ENCODE measurements around the gene CKMT2.

CKMT2 gene

DNA sequence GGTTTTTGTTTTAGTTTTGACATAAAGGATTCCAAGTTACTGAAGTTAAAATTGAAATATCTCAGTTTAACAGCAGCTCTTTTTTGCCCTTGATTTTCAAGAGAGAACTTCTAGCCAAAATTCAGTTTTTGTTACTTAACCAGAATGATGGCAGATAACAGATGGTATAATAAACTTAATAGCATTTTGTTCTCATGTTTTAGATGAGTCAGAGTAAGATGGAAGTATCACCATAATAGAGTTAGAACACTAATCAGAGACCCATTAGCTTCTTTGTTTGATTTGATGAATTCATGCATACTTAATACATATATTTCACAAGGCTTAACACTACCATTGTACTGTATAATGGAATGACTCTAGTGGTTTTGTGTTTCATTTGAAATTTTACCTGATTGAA lies 80.2 kb downstream of the CKMT2 start:
- no peak for DNase-seq

DNA sequence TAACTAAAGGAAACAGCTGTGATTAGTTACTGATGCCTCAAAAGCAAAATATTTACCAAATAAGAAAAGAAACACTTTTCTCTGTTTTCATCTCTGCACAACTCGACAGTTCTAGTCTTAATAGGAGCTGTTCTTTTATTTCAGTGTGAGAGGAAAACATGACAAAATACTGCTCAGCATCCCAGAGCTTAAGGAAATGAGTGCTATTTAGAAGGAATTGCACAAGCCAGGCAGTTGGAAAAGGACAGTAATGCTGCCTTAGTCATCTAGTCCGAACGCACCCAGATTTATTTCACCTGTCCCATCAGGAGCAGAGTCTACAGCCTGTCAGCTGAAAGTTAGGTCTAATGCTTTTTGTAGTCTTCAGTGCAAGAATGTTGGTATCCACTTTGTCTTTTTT lies 80.6 kb downstream of the CKMT2 start:
- no peak for DNase-seq

DNA sequence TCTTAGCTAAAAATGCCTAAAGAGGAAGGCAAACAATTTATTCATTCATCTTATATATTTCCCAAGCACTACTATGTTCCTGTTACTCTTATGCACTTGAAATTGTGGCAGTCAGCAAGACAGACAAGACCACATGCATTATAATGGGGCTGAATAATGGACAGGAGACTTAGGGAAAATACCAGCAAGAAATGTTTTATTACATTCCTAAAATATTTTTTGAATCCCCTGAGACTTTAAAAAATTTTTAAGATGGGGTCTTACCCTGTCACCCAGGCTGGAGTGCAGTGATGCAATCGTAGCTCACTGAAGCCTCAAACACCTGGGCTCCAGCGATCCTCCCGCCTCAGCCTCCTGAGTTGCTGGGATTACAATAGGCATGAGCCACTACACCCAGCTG lies 81.5 kb downstream of the CKMT2 start:
- no peak for DNase-seq

DNA sequence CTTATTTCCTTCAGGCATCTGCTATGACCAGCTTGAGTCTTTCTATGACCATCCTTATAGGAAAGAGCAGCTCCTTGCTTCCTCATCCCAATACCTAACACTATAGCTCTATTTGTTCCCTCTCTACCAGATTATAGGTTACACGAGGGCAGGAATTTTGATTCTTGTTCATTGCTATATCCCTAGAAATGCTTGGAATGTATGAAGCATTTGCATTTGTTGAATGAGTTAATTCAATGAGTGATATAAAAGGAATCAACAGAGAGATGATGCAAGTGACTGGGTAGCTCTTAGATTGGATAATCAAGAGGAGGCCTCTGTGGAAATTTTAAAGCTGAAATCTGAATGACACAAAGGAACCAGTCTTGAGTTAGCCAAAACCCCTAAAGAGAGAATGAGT lies 82.2 kb downstream of the CKMT2 start:
- DNase-seq: peak in 1 of 3 donors; percentile 22

DNA sequence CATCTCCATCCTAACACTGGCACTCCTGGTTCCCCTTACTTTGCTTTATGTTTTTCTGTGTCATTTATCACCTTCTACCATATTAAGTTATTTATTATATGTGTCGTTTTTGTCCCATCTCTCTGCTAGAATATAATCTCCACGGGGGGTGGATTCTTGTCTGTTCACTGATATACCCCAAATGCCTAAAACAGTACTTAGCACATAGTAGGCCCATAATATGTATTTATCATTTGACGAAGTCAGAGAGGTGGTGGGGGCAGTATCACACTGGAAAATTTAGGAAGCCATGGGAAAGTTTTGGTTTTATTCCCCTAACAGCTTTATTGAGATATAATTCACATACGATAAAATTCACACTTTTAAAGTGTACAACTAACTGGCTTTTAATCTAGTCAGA lies 82.7 kb downstream of the CKMT2 start:
- no peak for DNase-seq

Measured in suppressor macrophage treated with lipopolysaccharide for 1 hour (primary cell).